ENCODE data around the gene TEKTIP1. TPM values are rescaled to one million over a fixed set of nuclear protein-coding genes. Genes with fewer than 3 reads are reported as not detected.

Gene TEKTIP1
- total RNA-seq, 2 experiments from 2014 or later = 1.2 to 2.2 TPM

- Mint-ChIP-seq H3K27ac (no peak overlapping the region), H3K4me3 (no peak overlapping the region), H3K36me3 (peaks cover 2% of the 10 kb centered on the region), H3K4me1 (peaks cover 24% of the 10 kb centered on the region), H3K27me3 (no peaks in the 10 kb centered on the region), H3K9me3 (no peaks in the 10 kb centered on the region)
- no peak for DNase-seq
These were observed 23.0 kb upstream of the TEKTIP1 start for GRCh38 chr19:3515891-3516422.

- H3K27me3 Mint-ChIP-seq = no peaks in the 10 kb centered on the region
- H3K4me3 Mint-ChIP-seq = no peak overlapping the region
- peaks cover 25% of the 10 kb centered on the region for H3K4me1 Mint-ChIP-seq
- H3K9me3 Mint-ChIP-seq = no peaks in the 10 kb centered on the region
- H3K36me3 Mint-ChIP-seq = peaks cover 4% of the 10 kb centered on the region
- no peak for DNase-seq
- no peak overlapping the region for H3K27ac Mint-ChIP-seq
These were observed 22.2 kb upstream of the TEKTIP1 start for GRCh38 chr19:3516675-3517207.

GRCh38 chr19:3517638-3518037 is 21.3 kb upstream of the TEKTIP1 start:
- Mint-ChIP-seq H3K4me1 (peaks cover 20% of the 10 kb centered on the region), H3K27me3 (no peaks in the 10 kb centered on the region), H3K36me3 (peaks cover 7% of the 10 kb centered on the region), H3K9me3 (no peaks in the 10 kb centered on the region), H3K27ac (no peak overlapping the region), H3K4me3 (no peak overlapping the region)
- no peak for DNase-seq

- no peaks in the 10 kb centered on the region for H3K27me3 Mint-ChIP-seq
- H3K9me3 Mint-ChIP-seq = no peaks in the 10 kb centered on the region
- H3K4me1 Mint-ChIP-seq = peaks cover 19% of the 10 kb centered on the region
- no peak for DNase-seq
- no peak overlapping the region for H3K4me3 Mint-ChIP-seq
- peaks cover 7% of the 10 kb centered on the region for H3K36me3 Mint-ChIP-seq
- H3K27ac Mint-ChIP-seq = no peak overlapping the region
These were observed 20.7 kb upstream of the TEKTIP1 start for GRCh38 chr19:3518255-3518654.

GRCh38 chr19:3518659-3519058 is 20.3 kb upstream of the TEKTIP1 start:
- peaks cover 7% of the 10 kb centered on the region for H3K36me3 Mint-ChIP-seq
- H3K27me3 Mint-ChIP-seq = no peaks in the 10 kb centered on the region
- DNase-seq = no peak
- H3K4me3 Mint-ChIP-seq = no peak overlapping the region
- no peaks in the 10 kb centered on the region for H3K9me3 Mint-ChIP-seq
- peaks cover 19% of the 10 kb centered on the region for H3K4me1 Mint-ChIP-seq
- no peak overlapping the region for H3K27ac Mint-ChIP-seq

- Mint-ChIP-seq H3K9me3 (no peaks in the 10 kb centered on the region), H3K4me3 (no peak overlapping the region), H3K36me3 (peaks cover 7% of the 10 kb centered on the region), H3K27ac (no peak overlapping the region), H3K27me3 (no peaks in the 10 kb centered on the region), H3K4me1 (peaks cover 19% of the 10 kb centered on the region)
- DNase-seq = no peak
These were observed 19.8 kb upstream of the TEKTIP1 start for GRCh38 chr19:3519126-3519525.

GRCh38 chr19:3520166-3521103 is 18.5 kb upstream of the TEKTIP1 start:
- Mint-ChIP-seq H3K4me1 (peaks cover 18% of the 10 kb centered on the region), H3K27me3 (no peaks in the 10 kb centered on the region), H3K36me3 (peaks cover 7% of the 10 kb centered on the region), H3K9me3 (no peaks in the 10 kb centered on the region), H3K27ac (no peak overlapping the region), H3K4me3 (no peak overlapping the region)
- DNase-seq = no peak

GRCh38 chr19:3521104-3521445 is 17.9 kb upstream of the TEKTIP1 start:
- Mint-ChIP-seq H3K4me1 (peaks cover 15% of the 10 kb centered on the region), H3K27ac (no peak overlapping the region), H3K36me3 (peaks cover 7% of the 10 kb centered on the region), H3K9me3 (no peaks in the 10 kb centered on the region), H3K27me3 (no peaks in the 10 kb centered on the region), H3K4me3 (no peak overlapping the region)
- DNase-seq = no peak

GRCh38 chr19:3522421-3523360 is 16.3 kb upstream of the TEKTIP1 start:
- no peak overlapping the region for H3K27ac Mint-ChIP-seq
- DNase-seq = no peak
- no peak overlapping the region for H3K4me3 Mint-ChIP-seq
- H3K27me3 Mint-ChIP-seq = no peaks in the 10 kb centered on the region
- peaks cover 9% of the 10 kb centered on the region for H3K36me3 Mint-ChIP-seq
- H3K4me1 Mint-ChIP-seq = peaks cover 10% of the 10 kb centered on the region
- H3K9me3 Mint-ChIP-seq = no peaks in the 10 kb centered on the region

GRCh38 chr19:3523361-3524077 is 15.5 kb upstream of the TEKTIP1 start:
- peaks cover 5% of the 10 kb centered on the region for H3K4me1 Mint-ChIP-seq
- peaks cover 9% of the 10 kb centered on the region for H3K36me3 Mint-ChIP-seq
- no peak for DNase-seq
- H3K4me3 Mint-ChIP-seq = no peak overlapping the region
- no peaks in the 10 kb centered on the region for H3K9me3 Mint-ChIP-seq
- no peaks in the 10 kb centered on the region for H3K27me3 Mint-ChIP-seq
- H3K27ac Mint-ChIP-seq = no peak overlapping the region

- H3K4me3 Mint-ChIP-seq = no peak overlapping the region
- H3K27ac Mint-ChIP-seq = no peak overlapping the region
- no peaks in the 10 kb centered on the region for H3K27me3 Mint-ChIP-seq
- H3K4me1 Mint-ChIP-seq = peaks cover 3% of the 10 kb centered on the region
- H3K9me3 Mint-ChIP-seq = no peaks in the 10 kb centered on the region
- peaks cover 9% of the 10 kb centered on the region for H3K36me3 Mint-ChIP-seq
- DNase-seq = no peak
These were observed 14.7 kb upstream of the TEKTIP1 start for GRCh38 chr19:3524078-3524842.

- no peak for DNase-seq
- Mint-ChIP-seq H3K4me1 (peaks cover 3% of the 10 kb centered on the region), H3K27me3 (no peaks in the 10 kb centered on the region), H3K27ac (no peak overlapping the region), H3K9me3 (no peaks in the 10 kb centered on the region), H3K4me3 (no peak overlapping the region), H3K36me3 (peaks cover 9% of the 10 kb centered on the region)
These were observed 14.0 kb upstream of the TEKTIP1 start for GRCh38 chr19:3524904-3525451.

- no peaks in the 10 kb centered on the region for H3K4me1 Mint-ChIP-seq
- no peaks in the 10 kb centered on the region for H3K27me3 Mint-ChIP-seq
- no peaks in the 10 kb centered on the region for H3K9me3 Mint-ChIP-seq
- H3K27ac Mint-ChIP-seq = no peak overlapping the region
- no peak overlapping the region for H3K4me3 Mint-ChIP-seq
- DNase-seq = no peak
- H3K36me3 Mint-ChIP-seq = peaks cover 9% of the 10 kb centered on the region
These were observed 12.3 kb upstream of the TEKTIP1 start for GRCh38 chr19:3526507-3527237.
